Body of pancreas (tissue), 4 donors: ENCODE results near the gene SPATS2.

Experiments used
- POLR2A ChIP-seq, 3 donors: fragments of 450-650 bp; IDR thresholded peaks; one replicate each; pipeline ENCODE4 v1.6.1; 2016; ENCODE audit warnings: antibody characterized with exemption in 3 of 3, mild to moderate bottlenecking in 2 of 3
- TF ChIP-seq, protein P1 (sequence below), 7 experiments: fragments of 450-650 bp in 4 of 7; fragments of 200-600 bp in 3 of 7; sonication (generic) in 3 of 7; IDR thresholded peaks; one replicate each; pipeline ENCODE4 v1.5.1; 2016 to 2019; ENCODE audit warnings: antibody characterized with exemption in 7 of 7

DNA sequence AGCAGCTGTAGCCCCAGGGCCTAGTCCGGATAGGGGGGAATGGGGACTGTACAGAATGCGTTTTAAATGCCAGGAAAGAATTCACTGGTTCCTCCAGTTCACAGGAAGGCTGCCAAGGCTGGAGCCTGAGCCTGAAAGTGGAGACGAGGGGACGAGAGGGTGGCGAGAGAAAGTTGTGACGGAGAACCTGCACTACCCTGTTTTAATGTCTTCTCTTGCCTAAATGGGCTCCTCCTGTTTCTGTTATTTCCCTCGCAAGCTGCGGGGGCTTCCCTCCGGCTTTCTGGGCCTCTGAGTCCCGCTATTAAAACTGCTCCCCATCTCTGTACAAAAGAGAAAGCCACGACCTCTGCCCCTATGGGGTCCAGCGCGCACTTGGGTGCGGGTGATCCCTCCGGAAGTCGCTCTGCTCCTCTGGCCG, 34.8 kb upstream of the SPATS2 start:
- TF ChIP-seq POLR2A (IDR thresholded peaks at IDR 0.05): no peak
- TF ChIP-seq, protein P1, sequence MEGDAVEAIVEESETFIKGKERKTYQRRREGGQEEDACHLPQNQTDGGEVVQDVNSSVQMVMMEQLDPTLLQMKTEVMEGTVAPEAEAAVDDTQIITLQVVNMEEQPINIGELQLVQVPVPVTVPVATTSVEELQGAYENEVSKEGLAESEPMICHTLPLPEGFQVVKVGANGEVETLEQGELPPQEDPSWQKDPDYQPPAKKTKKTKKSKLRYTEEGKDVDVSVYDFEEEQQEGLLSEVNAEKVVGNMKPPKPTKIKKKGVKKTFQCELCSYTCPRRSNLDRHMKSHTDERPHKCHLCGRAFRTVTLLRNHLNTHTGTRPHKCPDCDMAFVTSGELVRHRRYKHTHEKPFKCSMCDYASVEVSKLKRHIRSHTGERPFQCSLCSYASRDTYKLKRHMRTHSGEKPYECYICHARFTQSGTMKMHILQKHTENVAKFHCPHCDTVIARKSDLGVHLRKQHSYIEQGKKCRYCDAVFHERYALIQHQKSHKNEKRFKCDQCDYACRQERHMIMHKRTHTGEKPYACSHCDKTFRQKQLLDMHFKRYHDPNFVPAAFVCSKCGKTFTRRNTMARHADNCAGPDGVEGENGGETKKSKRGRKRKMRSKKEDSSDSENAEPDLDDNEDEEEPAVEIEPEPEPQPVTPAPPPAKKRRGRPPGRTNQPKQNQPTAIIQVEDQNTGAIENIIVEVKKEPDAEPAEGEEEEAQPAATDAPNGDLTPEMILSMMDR (IDR thresholded peaks at IDR 0.05): no peak
